H9 (cell line): ENCODE results near the gene TDRD3. TPM values are rescaled to one million over a fixed set of nuclear protein-coding genes. Genes with fewer than 3 reads are reported as not detected.

ENCODE experiments used
- DNase-seq: peaks from one replicate; pipeline ENCODE4 v3.0.0-alpha.2; 2017
- H2AFZ ChIP-seq: one replicate; pipeline ENCODE4 v1.6.1; 2013; ENCODE audit warnings: mild to moderate bottlenecking, low read length, control low read depth, moderate library complexity
- H2AK5ac ChIP-seq: 2 replicates; pipeline ENCODE4 v1.6.1; 2013; ENCODE audit warnings: low read length, control low read depth, mixed read lengths; ENCODE audit not compliant: insufficient read length
- H2BK120ac ChIP-seq: one replicate; pipeline ENCODE4 v1.6.1; 2013; ENCODE audit warnings: low read depth, mild to moderate bottlenecking, low read length, control low read depth, inconsistent platforms; ENCODE audit not compliant: poor library complexity, severe bottlenecking
- H2BK12ac ChIP-seq: 2 replicates; pipeline ENCODE4 v1.6.1; 2013; ENCODE audit warnings: low read length, control low read depth, mixed read lengths, low read depth; ENCODE audit not compliant: insufficient read length
- H2BK15ac ChIP-seq: 2 replicates; pipeline ENCODE4 v1.6.1; 2013; ENCODE audit warnings: low read depth, low read length, control low read depth
- H2BK20ac ChIP-seq: one replicate; pipeline ENCODE4 v1.6.1; 2013; ENCODE audit warnings: low read depth, mild to moderate bottlenecking, low read length, control low read depth, inconsistent platforms; ENCODE audit not compliant: poor library complexity, severe bottlenecking
- H2BK5ac ChIP-seq: 2 replicates; pipeline ENCODE4 v1.6.1; 2013; ENCODE audit warnings: low read length, control low read depth, mixed read lengths; ENCODE audit not compliant: insufficient read length
- H3K14ac ChIP-seq: 2 replicates; pipeline ENCODE4 v1.6.1; 2013; ENCODE audit warnings: low read length, control low read depth; ENCODE audit not compliant: insufficient read depth
- H3K18ac ChIP-seq: 2 replicates; pipeline ENCODE4 v1.6.1; 2013; ENCODE audit warnings: low read depth, mild to moderate bottlenecking, mixed read lengths, low read length, control low read depth; ENCODE audit not compliant: insufficient read length
- H3K23ac ChIP-seq: 2 replicates; pipeline ENCODE4 v1.6.1; 2013; ENCODE audit warnings: low read length, control low read depth, mixed read lengths, low read depth; ENCODE audit not compliant: insufficient read length
- H3K23me2 ChIP-seq: 2 replicates; pipeline ENCODE4 v1.6.1; 2013; ENCODE audit warnings: low read depth, mild to moderate bottlenecking, mixed read lengths, low read length, control low read depth; ENCODE audit not compliant: insufficient read length, poor library complexity, severe bottlenecking
- H3K27ac ChIP-seq: 2 replicates; pipeline ENCODE4 v1.5.1; 2013; ENCODE audit warnings: low read length, control low read depth, mixed read lengths, low read depth; ENCODE audit not compliant: insufficient read length
- H3K27me3 ChIP-seq: 2 replicates; pipeline ENCODE4 v1.6.1; 2013; ENCODE audit warnings: low read length, control low read depth, inconsistent platforms; ENCODE audit not compliant: insufficient read depth
- H3K4ac ChIP-seq: 2 replicates; pipeline ENCODE4 v1.6.1; 2013; ENCODE audit warnings: low read depth, mild to moderate bottlenecking, control low read depth, inconsistent platforms, low read length, moderate library complexity
- H3K4me1 ChIP-seq: 2 replicates; pipeline ENCODE4 v1.6.1; 2013; ENCODE audit warnings: low read length, control low read depth, inconsistent platforms; ENCODE audit not compliant: insufficient read depth
- H3K4me2 ChIP-seq: 2 replicates; pipeline ENCODE4 v1.6.1; 2013; ENCODE audit warnings: low read length, control low read depth, mixed read lengths; ENCODE audit not compliant: insufficient read length, insufficient read depth
- H3K56ac ChIP-seq: 2 replicates; pipeline ENCODE4 v1.6.1; 2013; ENCODE audit warnings: low read depth, mild to moderate bottlenecking, mixed read lengths, low read length, control low read depth; ENCODE audit not compliant: insufficient read length
- H3K79me1 ChIP-seq: 2 replicates; pipeline ENCODE4 v1.6.1; 2013; ENCODE audit warnings: low read depth, mild to moderate bottlenecking, moderate library complexity, low read length, control low read depth, inconsistent platforms; ENCODE audit not compliant: insufficient read depth, poor library complexity, severe bottlenecking
- H3K79me2 ChIP-seq: 2 replicates; pipeline ENCODE4 v1.6.1; 2013; ENCODE audit warnings: low read length, control low read depth, inconsistent platforms; ENCODE audit not compliant: insufficient read depth
- H3K9ac ChIP-seq: 2 replicates; pipeline ENCODE4 v1.6.1; 2013; ENCODE audit warnings: low read length, control low read depth, mixed read lengths; ENCODE audit not compliant: insufficient read length; ENCODE audit errors: extremely low read depth
- H3K9me3 ChIP-seq: one replicate; pipeline ENCODE4 v1.6.1; 2013; ENCODE audit warnings: low read depth, low read length, inconsistent platforms; ENCODE audit not compliant: control insufficient read depth
- H3T11ph ChIP-seq: one replicate; pipeline ENCODE4 v1.6.1; 2013; ENCODE audit warnings: mild to moderate bottlenecking, low read length, control low read depth, inconsistent platforms
- H4K20me1 ChIP-seq: one replicate; pipeline ENCODE4 v1.6.1; 2013; ENCODE audit not compliant: control insufficient read depth, insufficient read length, insufficient read depth
- H4K5ac ChIP-seq: 2 replicates; pipeline ENCODE4 v1.6.1; 2013; ENCODE audit warnings: low read depth, mild to moderate bottlenecking, mixed read lengths, low read length, control low read depth; ENCODE audit not compliant: insufficient read length
- H4K8ac ChIP-seq: replicated peaks from 2 replicates; pipeline ENCODE4 v1.6.1; 2013; ENCODE audit warnings: low read length, control low read depth, mixed read lengths, low read depth; ENCODE audit not compliant: insufficient read length
- H4K91ac ChIP-seq: 2 replicates; pipeline ENCODE4 v1.6.1; 2013; ENCODE audit warnings: low read depth, mild to moderate bottlenecking, moderate library complexity, mixed read lengths, low read length, control low read depth; ENCODE audit not compliant: insufficient read length
- H3K27ac Mint-ChIP-seq, 3 experiments: 2 replicates in 2 of 3; 3 replicates in 1 of 3; pipeline ENCODE4 v1.8.0; 2020 to 2021; ENCODE audit warnings: mixed read lengths in 3 of 3, mild to moderate bottlenecking in 1 of 3, moderate library complexity in 1 of 3
- H3K27me3 Mint-ChIP-seq: 2 replicates; pipeline ENCODE4 v1.8.0; 2021; ENCODE audit warnings: low read depth, mild to moderate bottlenecking, moderate library complexity, mixed read lengths
- H3K36me3 Mint-ChIP-seq, 3 experiments: 2 replicates in 2 of 3; 3 replicates in 1 of 3; pipeline ENCODE4 v1.8.0; 2020 to 2021; ENCODE audit warnings: low read depth in 3 of 3, mixed read lengths in 3 of 3; ENCODE audit not compliant: insufficient read depth in 1 of 3
- H3K4me1 Mint-ChIP-seq, 2 experiments: 2 replicates each; pipeline ENCODE4 v1.8.0; 2020; ENCODE audit warnings: mixed read lengths in 2 of 2
- H3K4me3 Mint-ChIP-seq, 2 experiments: 2 replicates in 1 of 2; 3 replicates in 1 of 2; pipeline ENCODE4 v1.8.0; 2020 to 2021; ENCODE audit warnings: mild to moderate bottlenecking in 2 of 2, mixed read lengths in 2 of 2, moderate library complexity in 1 of 2
- H3K9me3 Mint-ChIP-seq, 2 experiments: 2 replicates in 1 of 2; 3 replicates in 1 of 2; pipeline ENCODE4 v1.8.0; 2020; ENCODE audit warnings: mild to moderate bottlenecking in 2 of 2, mixed read lengths in 2 of 2, moderate library complexity in 1 of 2
- CTCF ChIP-seq: fragments of 200-600 bp; sonication (generic); conservative IDR thresholded peaks from 3 replicates; pipeline ENCODE4 v1.8.0; 2021; ENCODE audit warnings: antibody characterized with exemption, mild to moderate bottlenecking
- WGBS: extraction: QIAGEN DNeasy Blood & Tissue Kit; methylation state at CpG from one replicate; pipeline ENCODE4 v1.1.7; 2013; ENCODE audit warnings: missing lambda C conversion rate, low lambda C conversion rate, mixed read lengths; ENCODE audit not compliant: insufficient read length; ENCODE audit errors: extremely low coverage; 5-methylcytosine and 5-hydroxymethylcytosine counted together
- total RNA-seq: library from RNA; stranded (reverse); gene quantifications from 2 replicates; pipeline ENCODE4 v1.2.1, GENCODE V29; 2021

TDRD3 gene
- total RNA-seq, 1 experiment from 2014 or later: 16.1 TPM

GRCh38 chr13:60384911-60385310, 12.1 kb upstream of the TDRD3 start:
- no peak overlapping the region for H2AFZ ChIP-seq
- no peaks in the 10 kb centered on the region for H3K27me3 Mint-ChIP-seq
- H3K4me3 Mint-ChIP-seq: no peak overlapping the region

More at GRCh38 chr13:60384911-60385310, 12.1 kb upstream of the TDRD3 start:
- Histone ChIP-seq H2BK12ac (no peak overlapping the region), H4K20me1 (no peaks in the 10 kb centered on the region), H3T11ph (no peak overlapping the region), H2BK20ac (no peak overlapping the region), H3K23me2 (no peaks in the 10 kb centered on the region), H2AK5ac (no peak overlapping the region), H3K4me2 (no peak overlapping the region), H3K79me1 (no peaks in the 10 kb centered on the region), H3K18ac (no peak overlapping the region), H4K8ac (no peak overlapping the region), H3K27me3 (no peaks in the 10 kb centered on the region), H3K4ac (no peak overlapping the region), H4K91ac (no peak overlapping the region), H2BK5ac (no peak overlapping the region), H3K14ac (no peak overlapping the region), H3K79me2 (no peaks in the 10 kb centered on the region), H3K27ac (no peak overlapping the region), H2BK120ac (no peak overlapping the region), H2BK15ac (no peak overlapping the region), H3K23ac (no peak overlapping the region), H3K9me3 (no peaks in the 10 kb centered on the region), H3K56ac (no peak overlapping the region), H3K9ac (no peak overlapping the region), H4K5ac (no peak overlapping the region), H3K4me1 (no peaks in the 10 kb centered on the region)
- Mint-ChIP-seq H3K9me3 (no peaks in the 10 kb centered on the region), H3K4me1 (peaks cover 5 to 8% of the 10 kb centered on the region in 2 experiments), H3K36me3 (no peaks in the 10 kb centered on the region), H3K27ac (no peak overlapping the region)
- no CpG with 5 or more reads among the region's 4 CpGs for WGBS
- TF ChIP-seq CTCF: no peak
- DNase-seq: no peak
